ENCODE data around the gene EHBP1. TPM values are rescaled to one million over a fixed set of nuclear protein-coding genes. Genes with fewer than 3 reads are reported as not detected.

The EHBP1 gene
- total and polyA plus RNA-seq, 2 experiments from 2014 or later, result 27.2 to 47.9 TPM

GRCh38 chr2:62672601-62673000, 32.9 kb upstream of the EHBP1 start:
- H3K9me3 Mint-ChIP-seq, result no peaks in the 10 kb centered on the region
- no peak for TF ChIP-seq ETS1 (IDR thresholded peaks at IDR 0.05)
- TF ChIP-seq REST (IDR thresholded peaks at IDR 0.05; ENCODE audit: unreplicated experiment), result no peak
- no peak for TF ChIP-seq CTCF (conservative IDR thresholded peaks at IDR 0.05; ENCODE audit: low read depth in 2 of 2)
- no peak for TF ChIP-seq NANOG (IDR thresholded peaks at IDR 0.05; ENCODE audit: borderline replicate concordance)
- no peak for TF ChIP-seq JUNB (IDR thresholded peaks at IDR 0.05; ENCODE audit: unreplicated experiment)
- no peak for TF ChIP-seq ZNF331 (CRISPR knock-in tag; IDR thresholded peaks at IDR 0.05; ENCODE audit: low read depth)
- no peak for TF ChIP-seq STAT1 (IDR thresholded peaks at IDR 0.05; ENCODE audit: unreplicated experiment)
- TF ChIP-seq ZNF462 (CRISPR knock-in tag; IDR thresholded peaks at IDR 0.05), result peak; percentile 96
- peak; percentile 88 for TF ChIP-seq ZNF114 (CRISPR knock-in tag; IDR thresholded peaks at IDR 0.05)
- no peak for TF ChIP-seq POLR2AphosphoS5 (IDR thresholded peaks at IDR 0.05; ENCODE audit: low read depth)
- TF ChIP-seq CREB1 (CRISPR knock-in tag; IDR thresholded peaks at IDR 0.05; ENCODE audit: low read depth), result no peak
- no peak for TF ChIP-seq EZH2phosphoT487 (IDR thresholded peaks at IDR 0.05; ENCODE audit: unreplicated experiment)
- Histone ChIP-seq H4K20me1 (replicated peaks; ENCODE audit: insufficient read depth) (no peaks in the 10 kb centered on the region), H3K27ac (ENCODE audit: low read depth) (no peak overlapping the region), H2AFZ (no peak overlapping the region), H3K4me3 (no peak overlapping the region), H3K36me3 (ENCODE audit: insufficient read depth) (no peaks in the 10 kb centered on the region), H3F3A (replicated peaks; ENCODE audit: low read depth) (no peaks in the 10 kb centered on the region), H3K9me2 (ENCODE audit: insufficient read depth) (peaks cover 6% of the 10 kb centered on the region; the same call in 1 of the 2 replicates), H3K27me3 (ENCODE audit: insufficient read depth) (no peaks in the 10 kb centered on the region), H3K4me2 (no peak overlapping the region), H3K4me1 (ENCODE audit: insufficient read depth) (peaks cover 7% of the 10 kb centered on the region; the same call in 1 of the 2 replicates), H3K79me2 (replicated peaks; ENCODE audit: insufficient read depth) (no peaks in the 10 kb centered on the region)
- peak; percentile 100 for ATAC-seq
- no peak overlapping the region for H3K4me3 Mint-ChIP-seq
- DNase-seq (ENCODE audit: low spot score), result peak; percentile 88
- no peaks in the 10 kb centered on the region for H3K27me3 Mint-ChIP-seq (ENCODE audit: insufficient read depth, low read depth, poor library complexity)
- H3K4me1 Mint-ChIP-seq, result peaks cover 16% of the 10 kb centered on the region
- H3K27ac Mint-ChIP-seq, result peak overlapping the region; percentile 88
- no peaks in the 10 kb centered on the region for H3K36me3 Mint-ChIP-seq (ENCODE audit: low read depth)

All from GM23338 (cell line).